Activated CD4-positive, alpha-beta memory T cell treated with anti-CD3 and anti-CD28 coated beads, Interleukin-2, amount 10 ng/mL, durations not matched to agents 7 days and 5 days (primary cell): ENCODE results near the gene ESYT2. TPM values are rescaled to one million over a fixed set of nuclear protein-coding genes. Genes with fewer than 3 reads are reported as not detected.
"Not testable (repeated sequence)": the region's sequence is repeated elsewhere in the genome, so short reads cannot be mapped to it uniquely, and the experiment has no call there.

Experiments used
- CTCF ChIA-PET: fragments of 350-600 bp; sonication (Branson Sonifier 250); formaldehyde crosslinking; loops from one replicate; lab custom pipeline; 2021; ENCODE audit warnings: antibody characterized with exemption, inconsistent platforms; lab: Charles Lee
- POLR2A ChIA-PET: fragments of 350-600 bp; sonication (Branson Sonifier 250); formaldehyde crosslinking; loops from one replicate; lab custom pipeline; 2021; ENCODE audit warnings: antibody characterized with exemption; lab: Charles Lee
- DNase-seq: peaks from one replicate; pipeline ENCODE4 v3.0.0-alpha.2; 2020
- H3K27ac Mint-ChIP-seq: one replicate; pipeline ENCODE4 v1.8.0; 2021; ENCODE audit warnings: mild to moderate bottlenecking, mixed read lengths
- H3K27me3 Mint-ChIP-seq: one replicate; pipeline ENCODE4 v1.8.0; 2021; ENCODE audit warnings: mixed read lengths
- H3K36me3 Mint-ChIP-seq: one replicate; pipeline ENCODE4 v1.8.0; 2021; ENCODE audit warnings: low read depth, mixed read lengths
- H3K4me1 Mint-ChIP-seq: one replicate; pipeline ENCODE4 v1.8.0; 2021; ENCODE audit warnings: mixed read lengths
- H3K4me3 Mint-ChIP-seq: one replicate; pipeline ENCODE4 v1.8.0; 2021; ENCODE audit warnings: mild to moderate bottlenecking, mixed read lengths
- H3K9me3 Mint-ChIP-seq: one replicate; pipeline ENCODE4 v1.8.0; 2021; ENCODE audit warnings: mixed read lengths
- total RNA-seq, 2 experiments: library from RNA; stranded (reverse); gene quantifications; one replicate each; pipeline ENCODE4 v1.2.3, GENCODE V29; 2021

ESYT2 gene
- total RNA-seq, 2 experiments from 2014 or later, result 128 to 133 TPM

- Mint-ChIP-seq H3K4me3 (peak overlapping the region; percentile 76), H3K9me3 (no peaks in the 10 kb centered on the region)
Measured at GRCh38 chr7:158863611-158864506, 34.5 kb upstream of the ESYT2 start.

GRCh38 chr7:158862985-158863610 is 33.8 kb upstream of the ESYT2 start:
- CTCF ChIA-PET, result interaction anchor here (1.3 to 1.8 kb wide), 7 partner anchors 16 to 168 kb away, joined by 3 to 10 read pairs (median 4); partner anchors contain the start of gene ESYT2
- not testable (repeated sequence) for H3K36me3 Mint-ChIP-seq

More at GRCh38 chr7:158863611-158864506, 34.5 kb upstream of the ESYT2 start:
- Mint-ChIP-seq H3K27me3 (no peaks in the 10 kb centered on the region), H3K36me3 (peaks cover 6% of the 10 kb centered on the region), H3K4me1 (peaks cover 49% of the 10 kb centered on the region), H3K27ac (peak overlapping the region; percentile 81)
- DNase-seq, result peak; percentile 60
- CTCF ChIA-PET, result interaction anchor here (0.6 to 1.8 kb wide), 11 partner anchors 17 to 168 kb away, joined by 3 to 10 read pairs (median 3); partner anchors contain the start of gene ESYT2
- POLR2A ChIA-PET, result interaction anchor here (0.8 to 2.7 kb wide), 16 partner anchors 9 to 1250 kb away, joined by 3 to 31 read pairs (median 5); partner anchors contain the start of genes ESYT2 and NCAPG2

GRCh38 chr7:158861936-158862704 is 32.8 kb upstream of the ESYT2 start:
- ChIA-PET POLR2A (interaction anchor here (2.1 to 2.7 kb wide), 3 partner anchors 15 to 50 kb away, joined by 15 to 16 read pairs (median 15); no protein-coding TSS in a partner anchor), CTCF (interaction anchor here (1.8 kb wide), 1 partner anchor 15 kb away, joined by 6 read pairs; no protein-coding TSS in a partner anchor)
- Mint-ChIP-seq H3K36me3 (peaks cover 8% of the 10 kb centered on the region), H3K27ac (no peak overlapping the region), H3K4me1 (peaks cover 60% of the 10 kb centered on the region), H3K27me3 (no peaks in the 10 kb centered on the region), H3K4me3 (peak overlapping the region; percentile 58), H3K9me3 (no peaks in the 10 kb centered on the region)
- no peak for DNase-seq

More at GRCh38 chr7:158862985-158863610, 33.8 kb upstream of the ESYT2 start:
- POLR2A ChIA-PET, result interaction anchor here (0.9 to 2.7 kb wide), 13 partner anchors 9 to 173 kb away, joined by 3 to 31 read pairs (median 8); partner anchors contain the start of genes ESYT2 and NCAPG2
- not testable (repeated sequence) for H3K27me3 Mint-ChIP-seq, H3K9me3 Mint-ChIP-seq
- Mint-ChIP-seq H3K4me3 (peak overlapping the region; percentile 76), H3K4me1 (peaks cover 53% of the 10 kb centered on the region), H3K27ac (peak overlapping the region; percentile 81)
- DNase-seq, result peak; percentile 48

- ChIA-PET POLR2A (interaction anchor here (1.0 kb wide), 1 partner anchor 31 kb away, joined by 3 read pairs; no protein-coding TSS in a partner anchor), CTCF (interaction anchor here (1.1 to 1.5 kb wide), 2 partner anchors 32 to 156 kb away, joined by 3 to 4 read pairs; partner anchors contain the start of genes ESYT2 and NCAPG2)
- no peaks in the 10 kb centered on the region for H3K27me3 Mint-ChIP-seq
- H3K9me3 Mint-ChIP-seq, result no peaks in the 10 kb centered on the region
- H3K4me3 Mint-ChIP-seq, result no peak overlapping the region
- H3K36me3 Mint-ChIP-seq, result peaks cover 10% of the 10 kb centered on the region
- H3K4me1 Mint-ChIP-seq, result peaks cover 63% of the 10 kb centered on the region
- no peak for DNase-seq
- H3K27ac Mint-ChIP-seq, result no peak overlapping the region
Measured at GRCh38 chr7:158861004-158861787, 31.9 kb upstream of the ESYT2 start.

- Mint-ChIP-seq H3K9me3 (no peaks in the 10 kb centered on the region), H3K4me1 (peaks cover 62% of the 10 kb centered on the region), H3K27me3 (no peaks in the 10 kb centered on the region), H3K4me3 (no peak overlapping the region), H3K36me3 (peaks cover 10% of the 10 kb centered on the region), H3K27ac (no peak overlapping the region)
- no peak for DNase-seq
- ChIA-PET POLR2A (interaction anchor here (1.0 kb wide), 1 partner anchor 30 kb away, joined by 3 read pairs; no protein-coding TSS in a partner anchor), CTCF (interaction anchor here (1.1 to 1.5 kb wide), 2 partner anchors 31 to 155 kb away, joined by 3 to 4 read pairs; partner anchors contain the start of genes ESYT2 and NCAPG2)
Measured at GRCh38 chr7:158860394-158860793, 31.1 kb upstream of the ESYT2 start.

- Mint-ChIP-seq H3K4me1 (peaks cover 53% of the 10 kb centered on the region), H3K27ac (peak overlapping the region; percentile 67), H3K27me3 (no peaks in the 10 kb centered on the region), H3K4me3 (peak overlapping the region; percentile 58), H3K36me3 (peaks cover 10% of the 10 kb centered on the region), H3K9me3 (no peaks in the 10 kb centered on the region)
- CTCF ChIA-PET, result interaction anchor here (0.8 to 1.0 kb wide), 3 partner anchors 10 to 118 kb away, joined by 3 to 4 read pairs (median 3); no protein-coding TSS in a partner anchor
- POLR2A ChIA-PET, result interaction anchor here (0.9 to 1.6 kb wide), 7 partner anchors 10 to 154 kb away, joined by 3 to 7 read pairs (median 3); partner anchors contain the start of genes ESYT2 and NCAPG2
- DNase-seq, result no peak
Measured at GRCh38 chr7:158858592-158859503, 29.5 kb upstream of the ESYT2 start.

- peaks cover 40% of the 10 kb centered on the region for H3K4me1 Mint-ChIP-seq
- peaks cover 10% of the 10 kb centered on the region for H3K36me3 Mint-ChIP-seq
- no peaks in the 10 kb centered on the region for H3K27me3 Mint-ChIP-seq
- POLR2A ChIA-PET, result interaction anchor here (1.0 to 1.7 kb wide), 5 partner anchors 10 to 152 kb away, joined by 3 to 11 read pairs (median 3); partner anchors contain the start of genes ESYT2 and NCAPG2
- CTCF ChIA-PET, result interaction anchor here (1.1 to 1.5 kb wide), 2 partner anchors 14 to 152 kb away, joined by 3 to 4 read pairs; partner anchors contain the start of gene NCAPG2
- H3K27ac Mint-ChIP-seq, result no peak overlapping the region
- H3K4me3 Mint-ChIP-seq, result peak overlapping the region; percentile 98
- no peak for DNase-seq
- no peaks in the 10 kb centered on the region for H3K9me3 Mint-ChIP-seq
Measured at GRCh38 chr7:158856883-158857668, 27.8 kb upstream of the ESYT2 start.

- CTCF ChIA-PET, result no interaction called here
- Mint-ChIP-seq H3K27ac (no peak overlapping the region), H3K4me1 (peaks cover 31% of the 10 kb centered on the region), H3K9me3 (no peaks in the 10 kb centered on the region), H3K36me3 (peaks cover 5% of the 10 kb centered on the region), H3K27me3 (no peaks in the 10 kb centered on the region), H3K4me3 (peak overlapping the region; percentile 30)
- DNase-seq, result no peak
- POLR2A ChIA-PET, result interaction anchor here (0.8 kb wide), 1 partner anchor 25 kb away, joined by 3 read pairs; no protein-coding TSS in a partner anchor
Measured at GRCh38 chr7:158854681-158855081, 25.4 kb upstream of the ESYT2 start.

- POLR2A ChIA-PET, result interaction anchor here (0.8 to 1.2 kb wide), 2 partner anchors 9 to 32 kb away, joined by 4 read pairs; no protein-coding TSS in a partner anchor
- Mint-ChIP-seq H3K9me3 (peaks cover 3% of the 10 kb centered on the region), H3K4me3 (no peak overlapping the region), H3K4me1 (peaks cover 25% of the 10 kb centered on the region), H3K27ac (no peak overlapping the region), H3K27me3 (no peaks in the 10 kb centered on the region), H3K36me3 (peaks cover 5% of the 10 kb centered on the region)
- no peak for DNase-seq
- CTCF ChIA-PET, result interaction anchor here (1.1 kb wide), 1 partner anchor 126 kb away, joined by 4 read pairs; no protein-coding TSS in a partner anchor
Measured at GRCh38 chr7:158850545-158851102, 21.3 kb upstream of the ESYT2 start.
